NCI-H446 (cell line): ENCODE measurements around the gene ANKRD33B.
"Not testable (repeated sequence)": the region's sequence is repeated elsewhere in the genome, so short reads cannot be mapped to it uniquely, and the experiment has no call there.

Experiments
- DNase-seq, 2 experiments: peaks; one replicate each; lab custom pipeline; 2025; lab: John Stamatoyannopoulos, UW

The ANKRD33B gene

GRCh38 chr5:10559151-10559550, 4.7 kb upstream of the ANKRD33B start:
- no peak for DNase-seq

- no peak for DNase-seq
Observed at GRCh38 chr5:10559871-10560270, 4.0 kb upstream of the ANKRD33B start.

GRCh38 chr5:10562201-10563109, 1.4 kb upstream of the ANKRD33B start:
- no peak for DNase-seq

GRCh38 chr5:10563110-10563944, 543 bp upstream of the ANKRD33B start:
- no peak for DNase-seq

GRCh38 chr5:10564838-10565784, 1.2 kb downstream of the ANKRD33B start:
- DNase-seq = no peak

GRCh38 chr5:10565785-10566542, 2.1 kb downstream of the ANKRD33B start:
- peak in 1 of 2 experiments; percentile 40 for DNase-seq

- no peak for DNase-seq
Observed at GRCh38 chr5:10566543-10567068, 2.7 kb downstream of the ANKRD33B start.

GRCh38 chr5:10567121-10567591, 3.3 kb downstream of the ANKRD33B start:
- no peak for DNase-seq

GRCh38 chr5:10567781-10568321, 4.0 kb downstream of the ANKRD33B start:
- no peak for DNase-seq

- not testable (repeated sequence) for DNase-seq
Observed at GRCh38 chr5:10570540-10570939, 6.7 kb downstream of the ANKRD33B start.

- DNase-seq = no peak
Observed at GRCh38 chr5:10572451-10572850, 8.6 kb downstream of the ANKRD33B start.

- DNase-seq = no peak
Observed at GRCh38 chr5:10573487-10574145, 9.7 kb downstream of the ANKRD33B start.

GRCh38 chr5:10574879-10575278, 11.0 kb downstream of the ANKRD33B start:
- not testable (repeated sequence) for DNase-seq

- no peak for DNase-seq
Observed at GRCh38 chr5:10576121-10576789, 12.4 kb downstream of the ANKRD33B start.

- DNase-seq = no peak
Observed at GRCh38 chr5:10576790-10577189, 12.9 kb downstream of the ANKRD33B start.

GRCh38 chr5:10577371-10578292, 13.8 kb downstream of the ANKRD33B start:
- no peak for DNase-seq

GRCh38 chr5:10578293-10578665, 14.4 kb downstream of the ANKRD33B start:
- no peak for DNase-seq

GRCh38 chr5:10578869-10579268, 15.0 kb downstream of the ANKRD33B start:
- no peak for DNase-seq
